SK-N-SH treated with all-trans-retinoic acid at 6 μM for 48 hours (cell line): ENCODE results near the gene FGF22.

Experiments used
- ARNTL ChIP-seq: fragments of 450-650 bp; formaldehyde crosslinking; IDR thresholded peaks from 2 replicates; pipeline ENCODE4 v1.5.0; 2020; ENCODE audit warnings: low read depth, mild to moderate bottlenecking, moderate library complexity, borderline replicate concordance
- CREB5 ChIP-seq: fragments of 250-450 bp; sonication (Bioruptor Pico); IDR thresholded peaks from 2 replicates; pipeline ENCODE4 v1.5.1; 2020; ENCODE audit warnings: low read depth, mild to moderate bottlenecking, moderate library complexity
- ESRRG ChIP-seq: fragments of 250-450 bp; sonication (Bioruptor Pico); IDR thresholded peaks from 2 replicates; pipeline ENCODE4 v1.6.1; 2021; ENCODE audit warnings: mild to moderate bottlenecking
- ISL1 ChIP-seq: fragments of 250-450 bp; sonication (Bioruptor Pico); IDR thresholded peaks from 2 replicates; pipeline ENCODE4 v2.1.2; 2022; ENCODE audit warnings: mild to moderate bottlenecking, moderate library complexity
- TF ChIP-seq, protein P1 (sequence below): fragments of 250-450 bp; sonication (Bioruptor Pico); IDR thresholded peaks from 2 replicates; pipeline ENCODE4 v1.5.0; 2020; ENCODE audit warnings: mild to moderate bottlenecking, moderate library complexity

- TF ChIP-seq, protein P1, sequence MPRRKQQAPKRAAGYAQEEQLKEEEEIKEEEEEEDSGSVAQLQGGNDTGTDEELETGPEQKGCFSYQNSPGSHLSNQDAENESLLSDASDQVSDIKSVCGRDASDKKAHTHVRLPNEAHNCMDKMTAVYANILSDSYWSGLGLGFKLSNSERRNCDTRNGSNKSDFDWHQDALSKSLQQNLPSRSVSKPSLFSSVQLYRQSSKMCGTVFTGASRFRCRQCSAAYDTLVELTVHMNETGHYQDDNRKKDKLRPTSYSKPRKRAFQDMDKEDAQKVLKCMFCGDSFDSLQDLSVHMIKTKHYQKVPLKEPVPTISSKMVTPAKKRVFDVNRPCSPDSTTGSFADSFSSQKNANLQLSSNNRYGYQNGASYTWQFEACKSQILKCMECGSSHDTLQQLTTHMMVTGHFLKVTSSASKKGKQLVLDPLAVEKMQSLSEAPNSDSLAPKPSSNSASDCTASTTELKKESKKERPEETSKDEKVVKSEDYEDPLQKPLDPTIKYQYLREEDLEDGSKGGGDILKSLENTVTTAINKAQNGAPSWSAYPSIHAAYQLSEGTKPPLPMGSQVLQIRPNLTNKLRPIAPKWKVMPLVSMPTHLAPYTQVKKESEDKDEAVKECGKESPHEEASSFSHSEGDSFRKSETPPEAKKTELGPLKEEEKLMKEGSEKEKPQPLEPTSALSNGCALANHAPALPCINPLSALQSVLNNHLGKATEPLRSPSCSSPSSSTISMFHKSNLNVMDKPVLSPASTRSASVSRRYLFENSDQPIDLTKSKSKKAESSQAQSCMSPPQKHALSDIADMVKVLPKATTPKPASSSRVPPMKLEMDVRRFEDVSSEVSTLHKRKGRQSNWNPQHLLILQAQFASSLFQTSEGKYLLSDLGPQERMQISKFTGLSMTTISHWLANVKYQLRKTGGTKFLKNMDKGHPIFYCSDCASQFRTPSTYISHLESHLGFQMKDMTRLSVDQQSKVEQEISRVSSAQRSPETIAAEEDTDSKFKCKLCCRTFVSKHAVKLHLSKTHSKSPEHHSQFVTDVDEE = no peak
- no peak for TF ChIP-seq CREB5 (CRISPR knock-in tag)
- TF ChIP-seq ISL1 (CRISPR knock-in tag) = no peak
- no peak for TF ChIP-seq ARNTL
- no peak for TF ChIP-seq ESRRG
Measured at GRCh38 chr19:633786-634639, 5.7 kb upstream of the FGF22 start.
